ENCODE measurements around the gene CNTNAP2. TPM values are rescaled to one million over a fixed set of nuclear protein-coding genes. Genes with fewer than 3 reads are reported as not detected.

CNTNAP2 gene
- total RNA-seq, 1 donor, result 7.6 TPM

- Histone ChIP-seq H3K27ac (ENCODE audit: low read depth, low read length) (no peak overlapping the region), H3K4me3 (ENCODE audit: insufficient read depth, low read length) (no peak overlapping the region), H4K20me1 (ENCODE audit: insufficient read depth, low read length) (no peaks in the 10 kb centered on the region), H2AFZ (ENCODE audit: low read length) (peak overlapping the region; percentile 25), H3K27me3 (ENCODE audit: insufficient read depth, low read length) (no peaks in the 10 kb centered on the region), H3K36me3 (ENCODE audit: insufficient read depth, low read length) (no peaks in the 10 kb centered on the region), H3K79me2 (ENCODE audit: insufficient read depth, low read length) (no peaks in the 10 kb centered on the region), H3K4me2 (ENCODE audit: insufficient read depth, low read length) (no peak overlapping the region), H3K4me1 (ENCODE audit: insufficient read depth, low read length) (no peaks in the 10 kb centered on the region), H3K9me3 (ENCODE audit: low read depth, low read length) (no peaks in the 10 kb centered on the region)
- no peak for DNase-seq (ENCODE audit: insufficient read length, low spot score, missing footprints)
- no peak for TF ChIP-seq CTCF (IDR thresholded peaks at IDR 0.05; ENCODE audit: extremely low read depth, low read depth, low read length)
Observed at GRCh38 chr7:147818317-147818716, 1701.7 kb downstream of the CNTNAP2 start.

- no peak for DNase-seq (ENCODE audit: insufficient read length, low spot score, missing footprints)
- Histone ChIP-seq H3K36me3 (ENCODE audit: insufficient read depth, low read length) (no peaks in the 10 kb centered on the region), H3K79me2 (ENCODE audit: insufficient read depth, low read length) (no peaks in the 10 kb centered on the region), H3K27ac (ENCODE audit: low read depth, low read length) (no peak overlapping the region), H3K27me3 (ENCODE audit: insufficient read depth, low read length) (no peaks in the 10 kb centered on the region), H3K4me3 (ENCODE audit: insufficient read depth, low read length) (no peak overlapping the region), H2AFZ (ENCODE audit: low read length) (no peak overlapping the region), H3K4me2 (ENCODE audit: insufficient read depth, low read length) (no peak overlapping the region), H3K9me3 (ENCODE audit: low read depth, low read length) (no peaks in the 10 kb centered on the region), H4K20me1 (ENCODE audit: insufficient read depth, low read length) (no peaks in the 10 kb centered on the region), H3K4me1 (ENCODE audit: insufficient read depth, low read length) (no peaks in the 10 kb centered on the region)
- TF ChIP-seq CTCF (IDR thresholded peaks at IDR 0.05; ENCODE audit: extremely low read depth, low read depth, low read length), result no peak
Observed at GRCh38 chr7:147824671-147825070, 1708.1 kb downstream of the CNTNAP2 start.

- H4K20me1 ChIP-seq (ENCODE audit: insufficient read depth, low read length), result no peaks in the 10 kb centered on the region
- H2AFZ ChIP-seq (ENCODE audit: low read length), result no peak overlapping the region
- no peaks in the 10 kb centered on the region for H3K27me3 ChIP-seq (ENCODE audit: insufficient read depth, low read length)
- no peak overlapping the region for H3K4me2 ChIP-seq (ENCODE audit: insufficient read depth, low read length)
- no peak overlapping the region for H3K4me3 ChIP-seq (ENCODE audit: insufficient read depth, low read length)
- no peak for DNase-seq (ENCODE audit: insufficient read length, low spot score, missing footprints)
- no peaks in the 10 kb centered on the region for H3K4me1 ChIP-seq (ENCODE audit: insufficient read depth, low read length)
- no peak overlapping the region for H3K27ac ChIP-seq (ENCODE audit: low read depth, low read length)
- TF ChIP-seq CTCF (IDR thresholded peaks at IDR 0.05; ENCODE audit: extremely low read depth, low read depth, low read length), result no peak
- H3K79me2 ChIP-seq (ENCODE audit: insufficient read depth, low read length), result no peaks in the 10 kb centered on the region
- H3K9me3 ChIP-seq (ENCODE audit: low read depth, low read length), result no peaks in the 10 kb centered on the region
- no peaks in the 10 kb centered on the region for H3K36me3 ChIP-seq (ENCODE audit: insufficient read depth, low read length)
Observed at GRCh38 chr7:147829016-147829415, 1712.4 kb downstream of the CNTNAP2 start.

GRCh38 chr7:147833557-147833956, 1717.0 kb downstream of the CNTNAP2 start:
- no peaks in the 10 kb centered on the region for H3K79me2 ChIP-seq (ENCODE audit: insufficient read depth, low read length)
- no peak overlapping the region for H2AFZ ChIP-seq (ENCODE audit: low read length)
- H3K27me3 ChIP-seq (ENCODE audit: insufficient read depth, low read length), result no peaks in the 10 kb centered on the region
- no peak overlapping the region for H3K4me3 ChIP-seq (ENCODE audit: insufficient read depth, low read length)
- no peak overlapping the region for H3K4me2 ChIP-seq (ENCODE audit: insufficient read depth, low read length)
- H3K36me3 ChIP-seq (ENCODE audit: insufficient read depth, low read length), result no peaks in the 10 kb centered on the region
- no peak overlapping the region for H3K27ac ChIP-seq (ENCODE audit: low read depth, low read length)
- no peaks in the 10 kb centered on the region for H3K4me1 ChIP-seq (ENCODE audit: insufficient read depth, low read length)
- DNase-seq (ENCODE audit: insufficient read length, low spot score, missing footprints), result no peak
- no peak for TF ChIP-seq CTCF (IDR thresholded peaks at IDR 0.05; ENCODE audit: extremely low read depth, low read depth, low read length)
- no peaks in the 10 kb centered on the region for H3K9me3 ChIP-seq (ENCODE audit: low read depth, low read length)
- no peaks in the 10 kb centered on the region for H4K20me1 ChIP-seq (ENCODE audit: insufficient read depth, low read length)
